ENCODE results near the gene DSEL.

- TF ChIP-seq CTCF (IDR thresholded peaks at IDR 0.05) (no peak), POLR2A (IDR thresholded peaks at IDR 0.05) (no peak)
Observed at GRCh38 chr18:67508146-67508545, 8.4 kb downstream of the DSEL start.
